Renal pelvis (tissue), 12 donors: Measurements from ENCODE around the gene MAP3K3. TPM values are rescaled to one million over a fixed set of nuclear protein-coding genes. Genes with fewer than 3 reads are reported as not detected.

ENCODE experiments used
- DNase-seq: peaks from one replicate; pipeline ENCODE4 v3.0.0-alpha.2; 2013
- long read RNA-seq, 16 experiments: transcript quantifications; one replicate each; lab custom pipeline, GENCODE V29; 2026
- polyA plus RNA-seq, 3 donors: library from polyadenylated mRNA; unstranded; fragments of 120-200 nt; gene quantifications; one replicate each; pipeline ENCODE4 v1.2.1, GENCODE V29; 2013; ENCODE audit not compliant: insufficient read length in 3 of 3

Gene MAP3K3
- polyA plus RNA-seq: 10 to 100 TPM; 27.1 to 34.6 (median 32.4) TPM
- long read RNA-seq, donor 1, full-length matches to known transcripts: 3 of 3 reads
- long read RNA-seq, donor 1, partial matches to known transcripts: 0 of 3 reads
- long read RNA-seq, donor 1, other reads (novel, unspliced or antisense): 0 of 3 reads
- long read RNA-seq, donor 2, partial matches to known transcripts: 8 of 35 reads
- long read RNA-seq, donor 2, other reads (novel, unspliced or antisense): 27 of 35 reads
- long read RNA-seq, donor 3: 0 reads
- long read RNA-seq, donor 4, partial matches to known transcripts: 5 of 10 reads
- long read RNA-seq, donor 4, other reads (novel, unspliced or antisense): 0 of 10 reads
- long read RNA-seq, donor 5, partial matches to known transcripts: 0 of 2 reads
- long read RNA-seq, donor 5, other reads (novel, unspliced or antisense): 0 of 2 reads
- long read RNA-seq, donor 6, full-length matches to known transcripts: 1 of 8 reads
- long read RNA-seq, donor 6, partial matches to known transcripts: 7 of 8 reads
- long read RNA-seq, donor 6, other reads (novel, unspliced or antisense): 0 of 8 reads
- long read RNA-seq, donor 7, partial matches to known transcripts: 0 of 3 reads
- long read RNA-seq, donor 7, other reads (novel, unspliced or antisense): 0 of 3 reads
- long read RNA-seq, donor 8, partial matches to known transcripts: 0 of 4 reads
- long read RNA-seq, donor 8, other reads (novel, unspliced or antisense): 0 of 4 reads
- long read RNA-seq, donor 9, partial matches to known transcripts: 6 of 10 reads
- long read RNA-seq, donor 9, other reads (novel, unspliced or antisense): 0 of 10 reads
- long read RNA-seq, donor 10, partial matches to known transcripts: 22 of 24 reads
- long read RNA-seq, donor 10, other reads (novel, unspliced or antisense): 0 of 24 reads
- long read RNA-seq, donor 11, partial matches to known transcripts: 5 of 6 reads
- long read RNA-seq, donor 11, other reads (novel, unspliced or antisense): 0 of 6 reads
- long read RNA-seq, donor 12, full-length matches to known transcripts: 7 of 30 reads
- long read RNA-seq, donor 12, partial matches to known transcripts: 23 of 30 reads
- long read RNA-seq, donor 12, other reads (novel, unspliced or antisense): 0 of 30 reads
- long read RNA-seq, donor 13: 0 reads
- long read RNA-seq, donor 14: 0 reads
- long read RNA-seq, donor 15: 0 reads
- long read RNA-seq, donor 16, partial matches to known transcripts: 13 of 14 reads
- long read RNA-seq, donor 16, other reads (novel, unspliced or antisense): 0 of 14 reads

DNA sequence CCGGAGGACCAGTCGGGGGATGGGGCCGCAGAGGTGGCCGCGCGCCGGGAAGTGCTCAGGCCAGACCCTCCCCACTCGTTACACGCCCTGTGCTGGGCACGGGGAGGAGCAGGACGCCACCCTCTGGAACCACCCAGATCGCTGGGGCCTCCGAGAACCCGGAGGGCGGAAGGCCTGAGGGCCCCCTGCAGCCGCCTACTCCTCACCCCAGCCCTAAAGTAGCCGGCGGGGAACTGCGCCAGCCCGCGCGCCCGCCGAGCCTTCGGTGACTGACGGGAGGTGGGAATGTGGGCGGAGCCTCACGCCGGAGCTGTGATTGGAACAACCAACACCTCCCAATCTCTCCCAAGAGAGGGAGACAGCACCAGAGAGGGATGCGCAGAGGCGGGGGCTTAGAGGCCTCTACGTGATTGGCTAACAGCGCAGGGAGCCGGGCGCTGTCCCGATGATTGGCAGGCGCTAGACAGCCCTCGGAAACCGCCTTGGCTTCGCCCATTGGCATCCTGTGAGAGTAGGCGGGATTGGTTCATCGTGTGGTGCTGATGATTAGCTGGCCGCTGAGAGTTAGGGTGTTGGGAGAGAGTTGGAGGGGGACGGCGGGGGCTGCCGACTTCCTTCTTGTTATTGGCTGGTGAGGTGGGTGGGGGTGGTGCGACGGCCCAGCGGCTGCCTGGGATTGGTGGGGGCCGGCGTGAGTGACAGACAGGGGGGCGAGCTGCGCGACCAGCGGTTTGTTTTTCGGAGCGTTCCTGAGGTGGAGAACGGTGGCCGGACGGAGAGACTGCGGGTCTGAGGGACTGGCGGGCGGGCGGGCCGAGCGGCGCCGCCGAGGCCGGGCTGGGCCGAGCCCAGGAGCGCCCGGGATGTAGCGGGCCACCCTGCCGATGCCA lies at the start of gene MAP3K3:
MAP3K3 (plus strand) TSS at position 734 of the 890 bp plus-strand sequence. CDS start 343 bp downstream, outside the sequence.
- peak; percentile 100 for DNase-seq

GRCh38 chr17:63573634-63574033 lies 48.6 kb upstream of the MAP3K3 start:
- DNase-seq: no peak

DNA sequence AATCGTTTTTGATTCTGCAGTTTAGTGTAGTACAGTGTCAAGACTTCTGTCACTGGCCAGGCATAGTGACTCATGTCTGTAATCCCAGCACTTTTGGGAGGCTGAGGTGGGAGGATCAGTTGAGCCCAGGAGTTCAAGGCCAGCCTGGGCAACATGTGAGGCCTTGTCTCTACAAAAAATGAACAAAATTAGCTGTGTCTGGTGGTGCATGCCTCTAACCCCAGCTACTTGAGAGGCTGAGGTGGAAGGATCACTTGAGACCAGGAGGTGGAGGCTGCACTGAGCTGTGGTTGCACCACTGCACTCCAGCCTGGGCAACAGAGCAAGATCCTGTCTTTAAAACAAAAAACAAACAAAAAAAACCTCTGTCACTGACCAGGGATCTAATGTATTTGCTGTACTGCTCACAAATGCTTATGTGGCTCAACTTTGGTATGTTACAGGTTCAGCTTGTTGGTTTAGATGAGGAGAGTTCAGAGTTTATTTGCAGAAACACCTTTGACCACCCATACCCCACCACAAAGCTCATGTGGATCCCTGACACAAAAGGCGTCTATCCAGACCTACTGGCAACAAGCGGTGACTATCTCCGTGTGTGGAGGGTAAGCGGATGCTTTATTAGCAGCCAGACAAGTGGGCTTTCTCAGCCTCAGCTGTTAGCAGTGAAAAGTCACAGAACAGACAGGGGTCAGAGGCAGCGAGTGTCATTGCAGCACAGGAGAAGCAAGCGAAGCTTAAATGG lies 44.0 kb upstream of the MAP3K3 start:
- no peak for DNase-seq

DNA sequence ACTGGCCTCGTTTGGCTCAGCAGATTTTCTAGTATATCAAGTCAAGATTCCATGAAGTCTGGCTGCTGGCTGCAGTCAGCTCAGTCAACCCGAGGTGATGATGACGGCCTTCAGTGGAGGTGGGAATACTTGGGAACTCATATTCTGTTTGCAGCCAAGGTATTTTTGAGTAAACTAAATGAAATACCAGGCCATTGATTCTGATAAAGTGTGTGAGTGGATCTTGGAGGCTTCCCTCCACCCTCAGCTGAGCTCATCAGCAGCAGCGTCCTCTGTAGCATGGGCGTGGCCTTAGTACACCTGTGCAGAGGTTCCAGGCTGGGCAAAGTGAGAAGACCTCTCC lies 43.5 kb upstream of the MAP3K3 start:
- no peak for DNase-seq

GRCh38 chr17:63579633-63580032 lies 42.6 kb upstream of the MAP3K3 start:
- DNase-seq: no peak

- no peak for DNase-seq
Measured at GRCh38 chr17:63587770-63588169, 34.4 kb upstream of the MAP3K3 start.

GRCh38 chr17:63588797-63589196 lies 33.4 kb upstream of the MAP3K3 start:
- DNase-seq: no peak

DNA sequence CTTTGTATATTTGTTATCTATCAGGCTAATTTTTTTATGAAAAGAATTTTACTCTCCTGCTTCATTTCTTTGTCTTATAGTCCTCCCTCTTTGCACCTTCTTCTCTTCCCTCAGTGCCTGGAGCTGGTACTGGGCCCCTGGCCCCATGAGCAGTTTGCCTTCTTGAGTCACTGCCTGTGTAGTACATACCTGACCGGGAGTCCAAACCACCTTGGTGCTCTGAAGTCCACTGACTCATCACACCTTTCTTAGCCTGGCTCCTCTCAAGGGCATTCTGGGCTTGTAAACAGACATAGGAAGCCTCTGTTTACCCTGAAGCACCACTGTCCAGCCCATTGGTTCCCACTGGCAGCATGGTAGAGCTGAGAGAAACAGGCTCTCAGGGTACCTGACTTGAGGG lies 32.6 kb upstream of the MAP3K3 start:
- DNase-seq: no peak

DNA sequence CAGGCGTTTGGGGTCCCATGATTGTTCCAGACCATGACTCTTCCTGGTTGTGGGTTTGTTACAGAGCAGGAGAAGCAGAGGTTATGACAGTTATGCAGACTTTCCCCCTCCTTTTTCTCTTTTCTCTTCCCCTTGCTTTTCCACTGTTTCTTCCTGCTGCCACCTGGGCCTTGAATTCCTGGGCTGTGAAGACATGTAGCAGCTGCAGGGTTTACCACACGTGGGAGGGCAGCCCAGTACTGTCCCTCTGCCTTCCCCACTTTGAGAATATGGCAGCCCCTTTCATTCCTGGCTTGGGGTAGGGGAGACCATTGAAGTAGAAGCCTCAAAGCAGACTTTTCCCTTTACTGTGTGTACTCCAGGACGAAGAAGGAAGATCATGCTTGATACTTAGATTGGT lies 29.4 kb upstream of the MAP3K3 start:
- no peak for DNase-seq

DNA sequence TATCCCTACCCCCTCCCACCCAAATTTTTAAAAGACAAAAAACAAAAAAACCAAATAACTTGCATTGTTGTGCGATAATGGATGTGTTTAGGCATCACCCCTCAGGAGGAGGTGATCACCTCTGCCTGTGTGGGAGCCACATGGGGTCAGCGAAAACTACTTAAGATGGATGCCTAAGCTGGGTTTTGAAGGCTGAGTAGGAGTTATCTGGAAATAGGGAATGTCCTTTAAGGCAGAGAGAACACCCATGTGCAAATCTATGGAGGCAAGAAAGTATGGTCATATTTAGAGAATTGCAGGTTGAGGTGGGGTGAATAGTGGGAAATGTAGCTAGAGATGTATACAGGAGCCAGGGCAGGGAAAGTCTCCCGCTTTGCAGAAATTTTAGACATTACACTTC lies 27.1 kb upstream of the MAP3K3 start:
- no peak for DNase-seq

DNA sequence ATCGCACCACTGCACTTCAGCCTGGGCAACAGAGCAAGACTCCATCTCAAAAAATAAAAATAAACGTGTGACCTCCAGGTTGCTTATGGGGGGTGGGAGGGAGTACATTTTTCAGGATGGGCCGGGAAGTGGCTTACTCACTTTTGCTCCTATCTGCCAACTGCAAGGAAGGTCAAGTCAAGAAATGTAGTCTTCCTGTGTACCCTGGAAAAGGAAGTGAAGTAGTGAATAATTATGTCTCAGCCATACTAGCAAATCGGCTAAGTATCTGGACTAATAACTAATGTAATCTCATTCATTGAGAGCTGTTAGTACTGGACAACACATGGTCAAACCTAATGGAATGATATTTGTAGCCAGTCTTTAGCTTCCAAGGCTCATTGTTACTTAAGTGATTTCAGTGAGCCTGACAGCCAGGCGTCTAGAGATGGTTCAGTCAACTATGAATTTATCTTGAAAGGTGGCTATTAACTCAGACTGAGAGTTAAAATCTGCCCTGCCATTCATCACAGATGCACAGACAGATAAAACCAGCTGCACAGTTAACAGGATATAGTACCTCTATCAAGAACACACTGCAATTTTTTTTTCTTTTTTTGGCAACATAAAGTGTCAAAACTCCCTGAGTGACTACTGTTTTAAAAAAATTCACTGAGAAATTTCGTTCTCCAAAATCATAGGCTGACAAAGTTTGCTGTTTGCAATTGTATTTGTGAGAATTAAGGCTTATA lies 25.2 kb upstream of the MAP3K3 start:
- DNase-seq: no peak

- DNase-seq: no peak
Measured at GRCh38 chr17:63598281-63598680, 23.9 kb upstream of the MAP3K3 start.

DNA sequence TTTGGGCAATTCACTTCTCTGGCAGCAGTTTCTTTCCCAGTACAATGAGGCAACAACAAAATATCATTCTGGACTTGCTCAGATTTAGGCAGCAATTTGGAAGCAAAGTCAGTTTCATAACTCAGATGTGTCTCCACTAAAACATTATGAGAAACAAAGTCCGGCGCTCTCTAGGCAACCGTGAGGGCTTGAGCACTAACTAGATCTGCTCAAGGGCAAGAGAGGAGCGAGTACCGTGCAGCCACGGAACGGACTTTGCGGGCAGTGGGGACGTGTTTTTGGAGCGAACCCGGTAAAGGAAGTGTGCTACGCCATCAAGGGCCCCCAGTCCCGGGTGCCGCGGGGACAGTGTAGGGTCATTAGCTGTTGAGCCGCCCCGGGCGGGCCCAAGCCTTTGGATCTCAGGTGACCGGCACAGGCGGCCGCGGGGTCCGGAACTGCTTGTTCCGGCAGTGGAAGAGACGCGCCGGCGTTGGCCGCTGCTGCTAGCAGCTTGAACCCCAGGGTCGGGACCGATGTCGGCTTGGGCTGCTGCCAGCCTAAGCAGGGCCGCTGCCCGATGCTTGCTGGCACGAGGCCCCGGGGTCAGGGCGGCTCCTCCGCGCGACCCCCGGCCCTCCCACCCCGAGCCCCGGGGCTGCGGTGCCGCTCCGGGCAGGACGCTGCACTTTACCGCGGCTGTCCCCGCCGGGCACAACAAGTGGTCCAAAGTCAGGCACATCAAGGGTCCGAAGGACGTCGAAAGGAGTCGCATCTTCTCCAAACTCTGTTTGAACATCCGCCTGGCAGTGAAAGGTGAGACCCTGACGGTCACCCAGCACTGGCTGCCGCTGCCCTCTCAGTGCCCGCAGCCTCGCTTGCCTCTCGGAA lies 21.4 kb upstream of the MAP3K3 start, which contains the start of gene TACO1:
TACO1 (plus strand) TSS at position 327 of the 870 bp plus-strand sequence; CDS start at position 516, 189 bp downstream.
- DNase-seq: peak; percentile 76

DNA sequence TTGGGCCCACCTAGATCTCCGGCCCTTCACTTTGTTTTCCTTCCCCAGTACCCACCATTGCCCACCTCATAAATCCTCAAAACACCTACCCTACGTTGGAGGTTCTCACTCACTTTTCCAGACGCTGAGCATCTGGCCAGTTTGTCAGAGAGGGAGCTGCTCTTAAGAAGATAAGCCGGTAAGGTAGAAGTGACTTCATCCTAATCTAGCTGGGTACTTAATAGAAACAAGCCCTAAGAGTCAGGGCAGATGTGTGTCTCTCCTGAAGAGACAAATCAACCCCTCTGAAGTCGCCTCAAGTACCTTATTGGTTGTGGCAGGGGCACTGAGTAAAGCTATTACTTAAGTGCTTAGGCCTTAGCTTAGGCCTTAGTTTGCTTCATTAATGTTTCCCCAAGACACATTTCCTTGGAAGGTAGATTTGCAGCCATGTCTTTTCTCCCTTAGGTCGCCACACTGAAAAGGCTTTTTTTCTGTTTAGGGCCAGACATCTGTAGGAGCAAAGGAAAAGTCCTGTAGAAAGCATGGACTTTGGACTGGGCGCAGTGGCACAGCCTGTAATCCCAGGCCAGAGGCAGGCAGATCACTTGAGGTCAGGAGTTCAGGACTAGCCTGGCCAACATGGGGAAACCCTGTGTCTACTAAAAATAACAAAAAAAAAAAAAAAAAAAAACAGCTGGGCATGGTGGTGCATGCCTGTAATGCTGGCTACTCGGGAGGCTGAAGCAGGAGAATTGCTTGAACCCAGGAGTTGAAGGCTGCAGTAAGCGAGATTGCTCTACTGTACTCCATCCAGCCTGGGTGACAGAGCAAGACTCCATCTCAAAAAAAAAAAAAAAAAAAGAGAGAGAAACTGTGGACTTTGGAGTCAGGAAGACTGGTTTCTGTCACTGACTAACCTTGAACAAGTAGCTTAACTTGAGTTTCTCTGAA lies 20.5 kb upstream of the MAP3K3 start:
- DNase-seq: no peak

DNA sequence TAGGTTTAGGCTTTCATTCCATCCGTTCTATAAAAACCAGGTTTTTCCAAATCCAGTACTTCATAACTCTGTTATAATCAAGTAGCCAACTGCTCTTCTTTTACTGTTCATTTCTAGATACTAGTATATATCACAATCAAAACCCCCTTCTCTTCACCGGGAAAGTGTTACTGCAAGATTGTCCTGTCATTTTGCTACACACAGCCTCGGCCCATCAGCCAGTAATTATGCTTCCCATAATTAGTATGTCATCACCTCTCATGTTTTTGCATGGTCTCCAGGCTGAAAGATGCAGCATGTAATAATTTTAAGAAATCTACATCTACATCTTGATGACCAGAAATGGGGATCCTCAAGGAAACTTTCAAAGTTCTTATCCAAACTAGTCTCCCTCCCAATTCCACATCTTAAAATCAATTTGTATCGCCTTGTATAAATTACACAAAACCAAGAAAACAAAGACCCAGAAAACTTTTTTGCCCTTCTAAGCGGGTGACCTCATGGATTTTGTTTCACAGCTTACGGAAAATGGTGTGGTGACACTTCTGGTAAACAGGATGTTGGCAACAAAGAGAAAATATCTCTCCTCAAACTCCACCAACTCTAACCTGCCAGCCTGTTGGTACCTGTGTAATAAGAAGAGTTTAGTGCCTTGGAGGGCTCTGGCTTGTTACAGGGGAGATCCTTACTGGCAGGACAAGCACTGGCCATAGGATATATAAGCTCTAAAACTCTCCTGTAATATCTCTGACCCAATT lies 12.2 kb upstream of the MAP3K3 start:
- DNase-seq: no peak

- no peak for DNase-seq
Measured at GRCh38 chr17:63610854-63611253, 11.4 kb upstream of the MAP3K3 start.
